ENCODE measurements around the gene RSPO1.

DNA sequence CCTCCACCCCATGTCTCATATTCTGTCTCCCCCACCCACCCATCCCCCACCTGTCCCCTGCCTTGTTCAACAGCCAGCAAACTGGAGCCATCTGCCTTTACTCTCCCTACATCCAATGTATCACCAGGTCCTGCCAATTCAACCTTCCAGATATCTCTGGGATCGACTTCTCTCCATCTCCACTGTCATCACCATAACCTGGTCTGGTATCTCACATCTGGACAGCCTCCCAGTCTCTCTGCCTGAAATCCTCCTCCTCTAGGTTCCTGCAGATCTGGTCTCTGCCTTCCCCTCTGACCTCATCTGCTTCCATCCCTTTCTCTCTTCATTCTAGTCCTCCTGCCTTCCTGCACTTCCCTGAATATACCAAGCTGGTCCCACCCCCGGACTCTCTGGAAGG, 35.4 kb upstream of the RSPO1 start:
- TF ChIP-seq, protein P1, sequence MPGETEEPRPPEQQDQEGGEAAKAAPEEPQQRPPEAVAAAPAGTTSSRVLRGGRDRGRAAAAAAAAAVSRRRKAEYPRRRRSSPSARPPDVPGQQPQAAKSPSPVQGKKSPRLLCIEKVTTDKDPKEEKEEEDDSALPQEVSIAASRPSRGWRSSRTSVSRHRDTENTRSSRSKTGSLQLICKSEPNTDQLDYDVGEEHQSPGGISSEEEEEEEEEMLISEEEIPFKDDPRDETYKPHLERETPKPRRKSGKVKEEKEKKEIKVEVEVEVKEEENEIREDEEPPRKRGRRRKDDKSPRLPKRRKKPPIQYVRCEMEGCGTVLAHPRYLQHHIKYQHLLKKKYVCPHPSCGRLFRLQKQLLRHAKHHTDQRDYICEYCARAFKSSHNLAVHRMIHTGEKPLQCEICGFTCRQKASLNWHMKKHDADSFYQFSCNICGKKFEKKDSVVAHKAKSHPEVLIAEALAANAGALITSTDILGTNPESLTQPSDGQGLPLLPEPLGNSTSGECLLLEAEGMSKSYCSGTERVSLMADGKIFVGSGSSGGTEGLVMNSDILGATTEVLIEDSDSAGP (CRISPR knock-in tag; IDR thresholded peaks at IDR 0.05; ENCODE audit: borderline replicate concordance), result no peak
- no peak for TF ChIP-seq MAFK (conservative IDR thresholded peaks at IDR 0.05 in 1 of 2, IDR thresholded peaks at IDR 0.05 in 1 of 2; ENCODE audit: low read length in 2 of 2)
- no peak for TF ChIP-seq SRY (CRISPR knock-in tag; IDR thresholded peaks at IDR 0.05)
- no peak for TF ChIP-seq SP1 (IDR thresholded peaks at IDR 0.05)
- no peak for TF ChIP-seq SP1 (CRISPR knock-in tag; IDR thresholded peaks at IDR 0.05)
- no peak for TF ChIP-seq FOXP1 (IDR thresholded peaks at IDR 0.05)
- no peak for TF ChIP-seq FOXP1 (CRISPR knock-in tag; IDR thresholded peaks at IDR 0.05)
- no peak for TF ChIP-seq SMAD1 (CRISPR knock-in tag; IDR thresholded peaks at IDR 0.05; ENCODE audit: borderline replicate concordance, low read depth)
- TF ChIP-seq KLF6 (CRISPR knock-in tag; IDR thresholded peaks at IDR 0.05), result no peak
- no peak for TF ChIP-seq EP300 (IDR thresholded peaks at IDR 0.05; ENCODE audit: low read depth in 2 of 2, low read length in 2 of 2)
- TF ChIP-seq EP300 (CRISPR knock-in tag; IDR thresholded peaks at IDR 0.05; ENCODE audit: borderline replicate concordance), result no peak
- TF ChIP-seq MYC (CRISPR knock-in tag; IDR thresholded peaks at IDR 0.05; ENCODE audit: borderline replicate concordance), result no peak
- TF ChIP-seq POLR2AphosphoS5 (IDR thresholded peaks at IDR 0.05; ENCODE audit: low read depth, low read length), result no peak
- no peak for TF ChIP-seq FOXA1 (IDR thresholded peaks at IDR 0.05)
- no peak for TF ChIP-seq FOXA1 (CRISPR knock-in tag; IDR thresholded peaks at IDR 0.05)
